Measurements from ENCODE around the gene MGAT4B.

- TF ChIP-seq PHF8 (IDR thresholded peaks at IDR 0.05; ENCODE audit: borderline replicate concordance, low read depth) (no peak), POLR2AphosphoS2 (conservative IDR thresholded peaks at IDR 0.05; ENCODE audit: low read length) (no peak), POLR2A (IDR thresholded peaks at IDR 0.05; ENCODE audit: low read length) (no peak), EP300 (IDR thresholded peaks at IDR 0.05) (no peak), CTCF (IDR thresholded peaks at IDR 0.05) (no peak), JUN (IDR thresholded peaks at IDR 0.05) (no peak), USF2 (IDR thresholded peaks at IDR 0.05) (no peak)
- TF ChIP-seq, protein P1, sequence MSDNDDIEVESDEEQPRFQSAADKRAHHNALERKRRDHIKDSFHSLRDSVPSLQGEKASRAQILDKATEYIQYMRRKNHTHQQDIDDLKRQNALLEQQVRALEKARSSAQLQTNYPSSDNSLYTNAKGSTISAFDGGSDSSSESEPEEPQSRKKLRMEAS (IDR thresholded peaks at IDR 0.05): no peak
- TF ChIP-seq, protein P2, sequence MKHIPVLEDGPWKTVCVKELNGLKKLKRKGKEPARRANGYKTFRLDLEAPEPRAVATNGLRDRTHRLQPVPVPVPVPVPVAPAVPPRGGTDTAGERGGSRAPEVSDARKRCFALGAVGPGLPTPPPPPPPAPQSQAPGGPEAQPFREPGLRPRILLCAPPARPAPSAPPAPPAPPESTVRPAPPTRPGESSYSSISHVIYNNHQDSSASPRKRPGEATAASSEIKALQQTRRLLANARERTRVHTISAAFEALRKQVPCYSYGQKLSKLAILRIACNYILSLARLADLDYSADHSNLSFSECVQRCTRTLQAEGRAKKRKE (CRISPR knock-in tag; IDR thresholded peaks at IDR 0.05; ENCODE audit: low read depth): no peak
- TF ChIP-seq, protein P3, sequence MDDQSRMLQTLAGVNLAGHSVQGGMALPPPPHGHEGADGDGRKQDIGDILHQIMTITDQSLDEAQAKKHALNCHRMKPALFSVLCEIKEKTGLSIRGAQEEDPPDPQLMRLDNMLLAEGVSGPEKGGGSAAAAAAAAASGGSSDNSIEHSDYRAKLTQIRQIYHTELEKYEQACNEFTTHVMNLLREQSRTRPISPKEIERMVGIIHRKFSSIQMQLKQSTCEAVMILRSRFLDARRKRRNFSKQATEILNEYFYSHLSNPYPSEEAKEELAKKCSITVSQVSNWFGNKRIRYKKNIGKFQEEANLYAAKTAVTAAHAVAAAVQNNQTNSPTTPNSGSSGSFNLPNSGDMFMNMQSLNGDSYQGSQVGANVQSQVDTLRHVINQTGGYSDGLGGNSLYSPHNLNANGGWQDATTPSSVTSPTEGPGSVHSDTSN (IDR thresholded peaks at IDR 0.05): no peak
These were observed 47.7 kb downstream of the MGAT4B start for GRCh38 chr5:179758955-179759354.
